IMR-90 (cell line): Measurements from ENCODE around the gene TRAP1. TPM values are rescaled to one million over a fixed set of nuclear protein-coding genes. Genes with fewer than 3 reads are reported as not detected.

Experiments used
- ATAC-seq: fragments of 200-7000 bp; cut with Tn5 transposase; 2 replicates; pipeline ENCODE4 v1.9.1; 2020; ENCODE audit warnings: low read depth, mild to moderate bottlenecking, moderate library complexity
- BruUV-seq: library from RNA; stranded (reverse); fragments of 400-500 nt; replicated peaks from 2 replicates; lab custom pipeline; 2021; lab: Mats Ljungman, UMichigan
- CTCF ChIA-PET: fragments of 300-600 bp; formaldehyde crosslinking; extraction: SDS; loops from one replicate; lab custom pipeline; 2021; ENCODE audit warnings: antibody characterized with exemption; lab: Yijun Ruan, JAX
- POLR2A ChIA-PET: fragments of 300-600 bp; sonication (Branson Sonifier 250); formaldehyde crosslinking; loops from one replicate; lab custom pipeline; 2022; ENCODE audit warnings: antibody characterized with exemption; ENCODE audit not compliant: unreplicated experiment; lab: Charles Lee
- DNase-seq: peaks from one replicate; pipeline ENCODE4 v3.0.0; 2013
- H2AFZ ChIP-seq: replicated peaks from 2 replicates; pipeline ENCODE3; 2013; ENCODE audit warnings: low read length, mild to moderate bottlenecking; ENCODE audit not compliant: poor library complexity
- H2AK5ac ChIP-seq: 2 replicates; pipeline ENCODE4 v1.6.1; 2013; ENCODE audit warnings: low read depth, low read length, inconsistent platforms
- H2AK9ac ChIP-seq: replicated peaks from 2 replicates; pipeline ENCODE3; 2013; ENCODE audit warnings: mild to moderate bottlenecking, low read depth, low read length, moderate library complexity; ENCODE audit not compliant: poor library complexity
- H2BK120ac ChIP-seq: 2 replicates; pipeline ENCODE4 v1.6.1; 2013; ENCODE audit warnings: low read depth, low read length, inconsistent platforms
- H2BK15ac ChIP-seq: 3 replicates; pipeline ENCODE4 v1.6.1; 2013; ENCODE audit warnings: low read depth, low read length, inconsistent platforms
- H2BK20ac ChIP-seq: 2 replicates; pipeline ENCODE4 v1.6.1; 2013; ENCODE audit warnings: low read depth, mild to moderate bottlenecking, inconsistent platforms, low read length, moderate library complexity
- H2BK5ac ChIP-seq: 2 replicates; pipeline ENCODE4 v1.6.1; 2013; ENCODE audit warnings: mild to moderate bottlenecking, low read depth, low read length, inconsistent platforms; ENCODE audit not compliant: poor library complexity, severe bottlenecking
- H3K14ac ChIP-seq: replicated peaks from 2 replicates; pipeline ENCODE4 v1.6.1; 2013; ENCODE audit warnings: low read depth, low read length, inconsistent platforms
- H3K18ac ChIP-seq: 2 replicates; pipeline ENCODE4 v1.6.1; 2013; ENCODE audit warnings: low read depth, low read length, control low read depth
- H3K23ac ChIP-seq: 2 replicates; pipeline ENCODE4 v1.6.1; 2013; ENCODE audit warnings: low read depth, low read length, inconsistent platforms
- H3K27ac ChIP-seq: 2 replicates; pipeline ENCODE4 v1.5.1; 2013; ENCODE audit warnings: mild to moderate bottlenecking, control low read depth, low read length; ENCODE audit not compliant: insufficient read depth
- H3K27me3 ChIP-seq: 2 replicates; pipeline ENCODE4 v1.6.1; 2013; ENCODE audit warnings: low read length; ENCODE audit not compliant: control insufficient read depth, insufficient read depth
- H3K36me3 ChIP-seq: 2 replicates; pipeline ENCODE4 v1.6.1; 2013; ENCODE audit warnings: low read length, mixed read lengths; ENCODE audit not compliant: control insufficient read depth, insufficient read depth
- H3K4ac ChIP-seq: 2 replicates; pipeline ENCODE4 v1.6.1; 2013; ENCODE audit warnings: low read depth, low read length, inconsistent platforms
- H3K4me1 ChIP-seq: 2 replicates; pipeline ENCODE4 v1.6.1; 2013; ENCODE audit warnings: low read length, mixed read lengths; ENCODE audit not compliant: control insufficient read depth, insufficient read depth
- H3K4me2 ChIP-seq: 2 replicates; pipeline ENCODE4 v1.6.1; 2013; ENCODE audit warnings: low read depth, mild to moderate bottlenecking, control low read depth, low read length, moderate library complexity
- H3K4me3 ChIP-seq: 2 replicates; pipeline ENCODE4 v1.5.1; 2013; ENCODE audit warnings: low read depth, mild to moderate bottlenecking, control low read depth, low read length, moderate library complexity; ENCODE audit not compliant: insufficient read depth
- H3K56ac ChIP-seq: 2 replicates; pipeline ENCODE4 v1.6.1; 2013; ENCODE audit warnings: low read length, inconsistent platforms; ENCODE audit not compliant: insufficient read depth; ENCODE audit errors: extremely low read depth
- H3K79me1 ChIP-seq, 2 experiments: 2 replicates each; pipeline ENCODE4 v1.6.1; 2013; ENCODE audit warnings: low read length in 2 of 2, inconsistent platforms in 1 of 2, low read depth in 1 of 2
- H3K9ac ChIP-seq: 2 replicates; pipeline ENCODE4 v1.6.1; 2013; ENCODE audit warnings: low read depth, low read length, control low read depth
- H3K9me1 ChIP-seq: 2 replicates; pipeline ENCODE4 v1.6.1; 2013; ENCODE audit warnings: low read length, inconsistent platforms; ENCODE audit not compliant: insufficient read depth
- H3K9me3 ChIP-seq: 2 replicates; pipeline ENCODE4 v1.6.1; 2013; ENCODE audit warnings: low read length; ENCODE audit not compliant: control insufficient read depth, insufficient read depth
- H4K20me1 ChIP-seq: 2 replicates; pipeline ENCODE4 v1.6.1; 2013; ENCODE audit warnings: low read length, inconsistent platforms; ENCODE audit not compliant: insufficient read depth
- H4K5ac ChIP-seq: 2 replicates; pipeline ENCODE4 v1.6.1; 2013; ENCODE audit warnings: mild to moderate bottlenecking, low read depth, low read length, control low read depth
- H4K8ac ChIP-seq, 2 experiments: 2 replicates each; pipeline ENCODE4 v1.6.1; 2013; ENCODE audit warnings: low read depth in 2 of 2, low read length in 2 of 2, control low read depth in 1 of 2, inconsistent platforms in 1 of 2
- H4K91ac ChIP-seq: 2 replicates; pipeline ENCODE4 v1.6.1; 2013; ENCODE audit warnings: low read depth, low read length, inconsistent platforms; ENCODE audit not compliant: insufficient read depth
- MAZ ChIP-seq: IDR thresholded peaks from 2 replicates; pipeline ENCODE4 v1.6.1; 2012; ENCODE audit warnings: low read depth, mild to moderate bottlenecking, low read length, improper control_type of control experiment, moderate library complexity, borderline replicate concordance
- RAD21 ChIP-seq: IDR thresholded peaks from 2 replicates; pipeline ENCODE4 v1.6.1; 2012; ENCODE audit warnings: low read length, improper control_type of control experiment
- WGBS, 2 experiments: methylation state at CpG; one replicate each; pipeline versions ENCODE4 v1.1.5 to v1.1.7; 2013; ENCODE audit warnings: missing lambda C conversion rate in 2 of 2; ENCODE audit not compliant: insufficient read length in 1 of 2; ENCODE audit errors: extremely low coverage in 2 of 2; 5-methylcytosine and 5-hydroxymethylcytosine counted together
- dilution Hi-C: fragments of 300-500 bp; cut with HindIII; formaldehyde crosslinking; loops from one replicate; pipeline ENCODE4 v1.14.3; 2018; ENCODE audit warnings: low sequenced_read_pairs; ENCODE audit not compliant: unreplicated experiment
- in situ Hi-C: fragments of 300-500 bp; cut with MboI; formaldehyde crosslinking; loops from 3 replicates; pipeline ENCODE4 v1.14.3; 2019; ENCODE audit warnings: low sequenced_read_pairs, inconsistent platforms, mixed read lengths
- intact Hi-C: fragments of 100-400 bp; cut with micrococcal nuclease; formaldehyde crosslinking; loops from 2 replicates; pipeline ENCODE4 v1.10.0; 2022
- polyA plus RNA-seq, 3 experiments: library from polyadenylated mRNA; depleted of rRNA; stranded (reverse); fragments of >200 nt; gene quantifications; 2 replicates each; pipeline ENCODE4 v1.2.3, GENCODE V29; 2012; ENCODE audit warnings: low replicate concordance in 1 of 3
- total RNA-seq: library from RNA; depleted of rRNA; stranded (reverse); fragments of >200 nt; gene quantifications from 2 replicates; pipeline ENCODE4 v1.2.3, GENCODE V29; 2012

Gene TRAP1
- total and polyA plus RNA-seq, 2 of the 4 experiments (the other 2 are of a cell fraction), result 139 to 145 TPM

GRCh38 chr16:3625331-3625730, 92.0 kb downstream of the TRAP1 start:
- H4K5ac ChIP-seq, result no peak overlapping the region
- H3K18ac ChIP-seq, result no peak overlapping the region
- no peaks in the 10 kb centered on the region for H3K27me3 ChIP-seq
- H3K27ac ChIP-seq, result no peak overlapping the region
- TF ChIP-seq RAD21 (no peak), MAZ (no peak)
- in situ Hi-C loops, result no loop called here
- ATAC-seq, result no peak
- no peak overlapping the region for H3K9ac ChIP-seq
- H2AFZ ChIP-seq, result no peak overlapping the region
- H2BK20ac ChIP-seq, result no peak overlapping the region
- no TSS peak for BruUV-seq
- peaks cover 4% of the 10 kb centered on the region; the same call in 1 of the 2 replicates for H4K20me1 ChIP-seq
- H2BK15ac ChIP-seq, result no peak overlapping the region
- H3K14ac ChIP-seq, result no peak overlapping the region
- no peak overlapping the region for H4K8ac ChIP-seq
- H2BK120ac ChIP-seq, result no peak overlapping the region
- H3K4me1 ChIP-seq, result no peaks in the 10 kb centered on the region
- no peak for DNase-seq
- H3K9me3 ChIP-seq, result no peaks in the 10 kb centered on the region
- H3K79me1 ChIP-seq, result peaks cover 24 to 41% of the 10 kb centered on the region in 2 experiments
- dilution Hi-C loops, result no loop called here
- H2BK5ac ChIP-seq, result no peak overlapping the region
- POLR2A ChIA-PET, result no interaction called here
- H3K4ac ChIP-seq, result no peak overlapping the region
- no CpG with 5 or more reads among the region's 5 CpGs for WGBS, 2 experiments
- no peak overlapping the region for H3K4me3 ChIP-seq
- no peak overlapping the region for H3K23ac ChIP-seq
- no peak overlapping the region for H3K56ac ChIP-seq
- peaks cover 2% of the 10 kb centered on the region; the same call in 1 of the 2 replicates for H3K9me1 ChIP-seq
- no peak overlapping the region for H2AK9ac ChIP-seq
- H3K36me3 ChIP-seq, result 0 out of 2 replicates have a peak, but pooled peaks cover 1% of the 10 kb centered on the region
- CTCF ChIA-PET, result no interaction called here
- no peak overlapping the region for H2AK5ac ChIP-seq
- H4K91ac ChIP-seq, result no peak overlapping the region
- no peak overlapping the region for H3K4me2 ChIP-seq
- intact Hi-C loops, result no loop called here
